C4-2B (cell line): ENCODE data around the gene VIL1.

Experiments used
- ZFX ChIP-seq: fragments of 450-650 bp; IDR thresholded peaks from 2 replicates; pipeline ENCODE4 v1.6.1; 2017
- TF ChIP-seq, protein P1 (sequence below): fragments of 450-650 bp; conservative IDR thresholded peaks from 2 replicates; pipeline ENCODE4 v1.5.1; 2017; ENCODE audit warnings: mild to moderate bottlenecking

DNA sequence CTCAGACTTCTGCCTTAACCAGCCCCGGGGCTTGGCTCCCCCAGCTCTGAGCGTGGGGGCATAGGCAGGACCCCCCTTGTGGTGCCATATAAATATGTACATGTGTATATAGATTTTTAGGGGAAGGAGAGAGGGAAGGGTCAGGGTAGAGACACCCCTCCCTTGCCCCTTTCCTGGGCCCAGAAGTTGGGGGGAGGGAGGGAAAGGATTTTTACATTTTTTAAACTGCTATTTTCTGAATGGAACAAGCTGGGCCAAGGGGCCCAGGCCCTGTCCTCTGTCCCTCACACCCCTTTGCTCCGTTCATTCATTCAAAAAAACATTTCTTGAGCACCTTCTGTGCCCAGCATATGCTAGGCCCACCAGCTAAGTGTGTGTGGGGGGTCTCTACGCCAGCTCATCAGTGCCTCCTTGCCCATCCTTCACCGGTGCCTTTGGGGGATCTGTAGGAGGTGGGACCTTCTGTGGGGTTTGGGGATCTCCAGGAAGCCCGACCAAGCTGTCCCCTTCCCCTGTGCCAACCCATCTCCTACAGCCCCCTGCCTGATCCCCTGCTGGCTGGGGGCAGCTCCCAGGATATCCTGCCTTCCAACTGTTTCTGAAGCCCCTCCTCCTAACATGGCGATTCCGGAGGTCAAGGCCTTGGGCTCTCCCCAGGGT is 13.7 kb upstream of the VIL1 start:
- TF ChIP-seq, protein P1, sequence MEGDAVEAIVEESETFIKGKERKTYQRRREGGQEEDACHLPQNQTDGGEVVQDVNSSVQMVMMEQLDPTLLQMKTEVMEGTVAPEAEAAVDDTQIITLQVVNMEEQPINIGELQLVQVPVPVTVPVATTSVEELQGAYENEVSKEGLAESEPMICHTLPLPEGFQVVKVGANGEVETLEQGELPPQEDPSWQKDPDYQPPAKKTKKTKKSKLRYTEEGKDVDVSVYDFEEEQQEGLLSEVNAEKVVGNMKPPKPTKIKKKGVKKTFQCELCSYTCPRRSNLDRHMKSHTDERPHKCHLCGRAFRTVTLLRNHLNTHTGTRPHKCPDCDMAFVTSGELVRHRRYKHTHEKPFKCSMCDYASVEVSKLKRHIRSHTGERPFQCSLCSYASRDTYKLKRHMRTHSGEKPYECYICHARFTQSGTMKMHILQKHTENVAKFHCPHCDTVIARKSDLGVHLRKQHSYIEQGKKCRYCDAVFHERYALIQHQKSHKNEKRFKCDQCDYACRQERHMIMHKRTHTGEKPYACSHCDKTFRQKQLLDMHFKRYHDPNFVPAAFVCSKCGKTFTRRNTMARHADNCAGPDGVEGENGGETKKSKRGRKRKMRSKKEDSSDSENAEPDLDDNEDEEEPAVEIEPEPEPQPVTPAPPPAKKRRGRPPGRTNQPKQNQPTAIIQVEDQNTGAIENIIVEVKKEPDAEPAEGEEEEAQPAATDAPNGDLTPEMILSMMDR: no peak
- no peak for TF ChIP-seq ZFX
